ENCODE data around the gene SLX4IP.

Gene SLX4IP

DNA sequence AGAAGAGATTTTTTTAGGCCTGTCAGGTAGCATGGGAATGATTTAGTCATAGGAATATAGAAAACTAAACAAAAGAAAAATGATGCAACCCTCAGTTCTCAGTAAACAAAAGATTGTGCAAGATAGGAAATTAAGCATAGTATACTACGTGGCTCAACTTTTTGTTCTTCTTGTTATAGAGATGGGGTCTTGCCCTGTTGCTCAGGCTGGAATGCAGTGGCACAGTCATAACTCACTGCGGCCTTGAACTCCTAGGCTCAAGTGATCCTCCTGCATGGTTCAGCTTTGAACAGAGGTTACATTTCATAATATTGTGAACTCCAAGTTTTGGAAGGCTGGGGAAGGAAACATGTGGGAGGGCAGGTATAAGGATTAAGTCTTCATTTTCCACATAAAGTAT is 28.5 kb downstream of the SLX4IP start:
- H3K9me3 Mint-ChIP-seq, result peaks cover 2% of the 10 kb centered on the region
- no peaks in the 10 kb centered on the region for H3K27me3 Mint-ChIP-seq
- no peak for DNase-seq
- no peak overlapping the region for H3K4me3 Mint-ChIP-seq
- CTCF ChIA-PET, result interaction anchor here (0.7 to 1.0 kb wide), 2 partner anchors 65 to 73 kb away, joined by 3 to 6 read pairs; no protein-coding TSS in a partner anchor
- no peak overlapping the region for H3K27ac Mint-ChIP-seq
- peaks cover 33% of the 10 kb centered on the region for H3K36me3 Mint-ChIP-seq
- H3K4me1 Mint-ChIP-seq, result peaks cover 15% of the 10 kb centered on the region

DNA sequence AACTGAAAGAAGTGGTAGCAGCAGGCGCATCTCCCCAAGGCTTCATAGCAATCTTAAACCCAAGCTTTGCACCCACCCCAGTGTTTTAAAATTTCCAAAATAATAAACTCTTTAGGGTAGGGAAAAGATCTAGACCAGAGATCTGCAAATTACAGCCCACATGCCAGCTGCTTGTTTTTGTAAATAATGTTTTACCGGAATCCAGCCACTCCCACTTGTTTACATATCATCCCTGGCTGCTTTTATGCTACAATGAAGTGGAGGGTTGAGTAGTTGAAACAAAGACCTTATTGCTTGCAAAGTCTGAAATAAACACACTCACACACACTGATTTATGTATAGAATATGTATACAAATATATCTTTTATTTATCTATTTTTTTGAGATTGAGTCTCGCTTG is 30.0 kb downstream of the SLX4IP start:
- Mint-ChIP-seq H3K9me3 (peaks cover 2% of the 10 kb centered on the region), H3K4me3 (no peak overlapping the region), H3K27ac (no peak overlapping the region), H3K4me1 (peaks cover 21% of the 10 kb centered on the region), H3K36me3 (peaks cover 25% of the 10 kb centered on the region), H3K27me3 (no peaks in the 10 kb centered on the region)
- no peak for DNase-seq
- CTCF ChIA-PET, result interaction anchor here (1.7 kb wide), 1 partner anchor 71 kb away, joined by 5 read pairs; no protein-coding TSS in a partner anchor

DNA sequence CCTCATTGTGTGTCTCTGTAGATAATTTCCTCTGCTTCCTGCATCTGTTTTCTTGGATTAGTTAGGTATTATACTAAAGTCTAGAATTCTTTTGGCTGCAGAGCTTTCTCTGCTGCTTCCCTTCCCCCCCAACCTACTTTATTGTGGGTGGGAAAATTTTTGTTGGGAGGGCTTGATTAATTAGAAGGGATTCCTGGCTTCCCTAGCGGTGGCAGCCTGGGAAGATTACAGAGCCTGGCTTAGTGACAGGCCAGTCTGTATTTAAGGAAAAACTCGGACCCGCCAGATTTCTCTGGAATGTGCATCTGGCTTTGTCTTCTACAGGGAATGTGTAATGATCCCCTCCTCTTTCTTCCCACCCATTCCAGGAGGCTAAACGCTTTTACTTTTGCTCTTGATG is 31.2 kb downstream of the SLX4IP start:
- CTCF ChIA-PET, result no interaction called here
- no peak overlapping the region for H3K27ac Mint-ChIP-seq
- H3K27me3 Mint-ChIP-seq, result no peaks in the 10 kb centered on the region
- DNase-seq, result no peak
- H3K9me3 Mint-ChIP-seq, result peaks cover 2% of the 10 kb centered on the region
- peaks cover 21% of the 10 kb centered on the region for H3K4me1 Mint-ChIP-seq
- H3K36me3 Mint-ChIP-seq, result peaks cover 18% of the 10 kb centered on the region
- no peak overlapping the region for H3K4me3 Mint-ChIP-seq

DNA sequence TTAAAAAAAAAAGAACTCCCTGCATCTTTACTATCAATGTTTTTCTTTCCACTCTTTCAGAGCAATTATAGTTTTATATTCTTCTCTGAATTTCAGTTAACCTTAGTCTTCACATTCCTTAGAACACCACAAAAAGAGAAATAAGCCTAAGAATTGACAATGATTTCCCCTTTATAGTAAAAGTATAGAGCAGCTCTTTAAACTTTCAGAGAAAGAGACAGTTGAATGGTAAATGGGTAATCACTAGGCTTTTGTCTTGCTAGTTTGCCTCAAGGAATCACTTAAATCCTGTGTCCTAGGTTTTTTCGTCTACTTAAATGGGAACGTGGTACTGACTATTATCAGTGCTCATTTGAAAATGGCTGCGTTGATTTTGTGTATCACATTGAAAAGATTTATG is 31.8 kb downstream of the SLX4IP start:
- Mint-ChIP-seq H3K27me3 (no peaks in the 10 kb centered on the region), H3K36me3 (peaks cover 20% of the 10 kb centered on the region), H3K4me1 (peaks cover 18% of the 10 kb centered on the region), H3K9me3 (peaks cover 2% of the 10 kb centered on the region), H3K27ac (no peak overlapping the region), H3K4me3 (no peak overlapping the region)
- no peak for DNase-seq
- CTCF ChIA-PET, result interaction anchor here (1.2 kb wide), 2 partner anchors 70 to 170 kb away, joined by 3 to 6 read pairs; no protein-coding TSS in a partner anchor

DNA sequence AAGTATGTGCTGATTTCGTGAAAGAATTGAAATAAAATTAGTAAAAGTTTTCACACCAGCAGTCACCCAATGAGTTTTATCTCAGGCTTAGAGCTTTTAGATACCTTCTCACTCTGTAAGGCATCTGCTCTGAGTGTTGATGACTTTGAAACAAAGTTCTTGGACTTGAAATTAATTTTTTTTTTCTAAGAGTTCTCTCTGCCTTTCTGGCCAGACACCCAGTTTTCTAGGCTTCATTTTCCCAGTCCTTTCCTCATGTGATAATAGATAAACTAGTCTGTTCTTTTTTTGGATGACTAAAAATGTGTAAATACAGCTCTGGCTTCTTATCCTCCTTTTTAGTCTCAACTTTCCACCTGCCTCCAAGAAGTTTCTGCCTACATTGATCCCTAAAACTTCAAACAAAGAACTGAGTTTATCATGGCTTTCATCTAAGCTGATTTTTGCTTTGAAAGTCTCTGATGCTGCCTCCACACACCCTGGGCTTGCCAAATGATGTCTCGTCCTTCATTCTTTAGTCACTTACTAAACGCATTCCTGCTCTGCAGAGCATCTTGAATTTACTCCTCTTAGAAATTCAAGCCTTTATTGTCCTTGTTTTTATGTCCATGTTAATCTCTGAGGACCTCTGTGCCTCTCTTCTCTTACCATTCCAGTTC is 32.7 kb downstream of the SLX4IP start:
- Mint-ChIP-seq H3K9me3 (peaks cover 2% of the 10 kb centered on the region), H3K27me3 (no peaks in the 10 kb centered on the region), H3K36me3 (peaks cover 18% of the 10 kb centered on the region), H3K4me3 (no peak overlapping the region), H3K4me1 (peaks cover 13% of the 10 kb centered on the region), H3K27ac (no peak overlapping the region)
- CTCF ChIA-PET, result interaction anchor here (0.7 to 1.2 kb wide), 3 partner anchors 10 to 169 kb away, joined by 3 to 6 read pairs (median 4); no protein-coding TSS in a partner anchor
- DNase-seq, result no peak

DNA sequence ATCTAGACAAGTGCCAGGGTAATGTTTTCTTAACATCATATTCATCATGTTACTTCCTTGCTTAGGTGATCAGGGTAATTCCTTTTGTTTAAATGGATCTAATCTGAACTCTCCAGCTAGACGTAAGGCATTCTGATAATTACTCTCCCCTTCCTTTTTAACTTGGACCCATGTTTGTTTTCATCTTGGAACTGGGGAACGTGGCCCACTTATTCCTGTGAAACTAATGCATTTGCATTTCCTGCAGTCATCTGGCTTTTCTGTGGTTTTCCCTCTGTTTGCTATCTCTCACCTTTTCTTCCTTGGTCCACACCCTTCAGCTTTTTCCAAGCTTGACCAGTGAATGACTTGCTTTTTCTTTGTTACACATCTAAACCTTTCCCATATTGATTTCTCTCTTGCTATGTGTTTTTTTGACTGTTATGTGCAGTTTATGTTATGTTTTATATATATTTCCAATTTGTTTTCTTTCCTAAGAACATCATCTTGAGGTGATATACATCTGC is 33.3 kb downstream of the SLX4IP start:
- Mint-ChIP-seq H3K4me1 (peaks cover 13% of the 10 kb centered on the region), H3K27me3 (no peaks in the 10 kb centered on the region), H3K4me3 (no peak overlapping the region), H3K36me3 (peaks cover 15% of the 10 kb centered on the region), H3K9me3 (no peaks in the 10 kb centered on the region), H3K27ac (no peak overlapping the region)
- CTCF ChIA-PET, result interaction anchor here (0.7 kb wide), 1 partner anchor 9 kb away, joined by 4 read pairs; no protein-coding TSS in a partner anchor
- no peak for DNase-seq

DNA sequence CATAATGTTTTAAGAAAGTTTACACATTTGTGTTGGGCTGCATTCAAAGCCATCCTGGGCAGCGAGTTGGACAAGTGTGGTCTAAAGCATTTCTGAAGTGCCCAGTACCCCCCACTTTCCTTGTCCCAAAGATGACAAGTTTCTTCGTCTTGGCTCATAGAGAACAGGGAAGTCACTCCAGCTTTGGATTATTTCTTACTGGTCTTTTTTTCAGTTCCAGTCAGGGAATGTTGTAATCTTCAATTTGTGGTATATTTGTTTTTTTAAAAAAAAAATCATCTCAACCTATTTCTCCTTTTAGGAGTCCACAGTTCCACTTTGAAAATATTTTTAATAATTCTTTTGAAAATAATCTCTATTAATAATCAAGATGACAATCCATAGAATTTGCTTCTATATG is 34.0 kb downstream of the SLX4IP start:
- H3K27ac Mint-ChIP-seq, result no peak overlapping the region
- no peaks in the 10 kb centered on the region for H3K9me3 Mint-ChIP-seq
- CTCF ChIA-PET, result no interaction called here

DNA sequence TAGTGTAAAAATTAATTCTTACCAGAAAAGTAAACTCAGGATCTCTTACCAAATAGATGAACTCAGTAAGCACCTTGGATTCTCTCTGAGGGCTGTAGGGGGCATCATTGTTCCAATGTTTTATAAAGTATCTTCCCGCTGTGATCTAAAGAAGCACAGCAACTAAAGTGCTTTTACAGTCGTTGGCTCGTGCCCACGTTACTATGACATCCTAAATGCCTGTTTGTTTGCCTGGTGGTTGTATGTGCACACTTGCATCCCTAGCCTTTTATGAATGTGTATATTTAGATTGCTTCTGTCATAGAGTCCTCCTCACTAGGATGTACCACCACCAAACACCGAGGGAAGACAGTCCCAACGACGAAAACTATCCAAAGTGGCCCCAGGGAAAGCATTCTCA is 34.5 kb downstream of the SLX4IP start:
- Mint-ChIP-seq H3K4me1 (peaks cover 13% of the 10 kb centered on the region), H3K9me3 (no peaks in the 10 kb centered on the region), H3K4me3 (no peak overlapping the region), H3K36me3 (peaks cover 9% of the 10 kb centered on the region), H3K27me3 (no peaks in the 10 kb centered on the region), H3K27ac (no peak overlapping the region)
- CTCF ChIA-PET, result interaction anchor here (0.7 kb wide), 1 partner anchor 41 kb away, joined by 3 read pairs; no protein-coding TSS in a partner anchor
- DNase-seq, result peak; percentile 34

More for the DNA sequence above, 34.0 kb downstream of the SLX4IP start:
- DNase-seq, result no peak
- no peak overlapping the region for H3K4me3 Mint-ChIP-seq
- H3K27me3 Mint-ChIP-seq, result no peaks in the 10 kb centered on the region
- peaks cover 13% of the 10 kb centered on the region for H3K4me1 Mint-ChIP-seq
- H3K36me3 Mint-ChIP-seq, result peaks cover 10% of the 10 kb centered on the region

DNA sequence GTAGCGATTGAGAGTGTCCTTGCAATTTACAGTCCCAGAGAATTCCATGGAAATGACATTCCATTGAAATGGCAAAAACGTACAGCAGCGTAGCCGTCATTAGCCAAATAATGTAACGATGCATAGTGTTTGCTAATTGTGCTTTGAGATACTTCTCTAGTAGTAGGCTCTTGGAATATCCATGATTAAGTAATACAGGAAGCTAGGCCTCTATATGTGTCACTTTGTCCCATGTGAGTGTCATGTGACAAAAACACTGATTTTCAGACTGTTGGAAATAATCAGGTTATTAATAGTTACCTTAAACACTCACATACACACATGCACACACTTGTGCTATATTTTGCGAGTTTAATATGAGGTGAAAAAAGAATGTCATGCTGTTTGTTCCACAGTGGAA is 35.2 kb downstream of the SLX4IP start:
- Mint-ChIP-seq H3K4me1 (peaks cover 13% of the 10 kb centered on the region), H3K4me3 (no peak overlapping the region), H3K9me3 (no peaks in the 10 kb centered on the region), H3K27ac (no peak overlapping the region), H3K36me3 (peaks cover 7% of the 10 kb centered on the region), H3K27me3 (no peaks in the 10 kb centered on the region)
- CTCF ChIA-PET, result interaction anchor here (0.7 kb wide), 1 partner anchor 41 kb away, joined by 3 read pairs; no protein-coding TSS in a partner anchor
- no peak for DNase-seq

DNA sequence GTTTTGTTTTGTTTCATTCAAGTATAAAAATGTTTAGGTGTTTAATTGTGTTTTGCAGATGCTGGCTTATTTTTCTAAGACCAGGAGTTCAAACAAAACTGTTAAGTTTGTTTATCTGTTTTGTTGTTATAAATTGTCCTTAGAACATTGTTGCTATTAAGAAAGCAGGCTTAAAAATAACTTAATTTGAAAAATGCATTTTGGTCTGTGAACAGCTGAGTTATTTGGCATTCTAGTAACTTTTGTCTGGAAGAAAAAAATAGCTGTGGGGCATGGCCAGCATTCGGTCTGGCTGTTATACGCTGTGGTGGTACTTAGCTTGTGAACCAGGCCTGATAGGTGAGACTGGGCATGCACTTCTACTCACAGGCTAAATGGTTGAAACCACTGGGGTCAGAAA is 37.8 kb downstream of the SLX4IP start:
- H3K27ac Mint-ChIP-seq, result no peak overlapping the region
- peaks cover 18% of the 10 kb centered on the region for H3K4me1 Mint-ChIP-seq
- CTCF ChIA-PET, result interaction anchor here (1.0 to 1.1 kb wide), 2 partner anchors 45 to 64 kb away, joined by 3 to 6 read pairs; no protein-coding TSS in a partner anchor

DNA sequence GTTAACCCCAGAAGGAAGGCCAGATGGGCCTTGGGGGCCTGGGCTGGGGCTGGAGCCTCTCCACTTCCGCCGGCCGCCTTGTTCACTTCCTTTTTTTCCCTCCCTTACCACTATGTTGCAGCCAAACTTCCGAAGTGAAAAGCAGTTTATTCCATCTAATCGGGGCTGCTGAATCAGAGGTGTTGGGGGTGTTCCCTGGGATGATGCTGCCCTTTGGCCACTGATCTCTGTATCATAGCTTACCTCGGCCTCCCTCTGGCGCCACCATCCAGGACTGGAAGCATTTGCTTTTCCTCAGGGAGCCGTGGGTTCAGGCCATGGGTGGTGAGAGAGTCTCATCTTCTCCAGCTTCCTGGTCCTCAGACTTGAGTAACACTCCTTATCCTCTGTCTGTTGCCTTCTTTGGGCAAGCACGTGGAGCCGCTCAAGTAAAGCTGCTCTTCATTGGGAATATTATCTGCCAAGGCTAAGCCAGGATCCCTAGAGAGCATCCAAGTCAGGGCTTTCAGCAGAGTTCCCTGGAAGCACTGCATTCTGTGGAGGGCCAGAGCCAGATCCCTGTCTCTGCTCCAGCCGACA is 39.6 kb downstream of the SLX4IP start:
- H3K27ac Mint-ChIP-seq, result no peak overlapping the region
- no peak overlapping the region for H3K4me3 Mint-ChIP-seq
- CTCF ChIA-PET, result interaction anchor here (1.5 kb wide), 1 partner anchor 62 kb away, joined by 4 read pairs; no protein-coding TSS in a partner anchor
- H3K9me3 Mint-ChIP-seq, result no peaks in the 10 kb centered on the region
- H3K4me1 Mint-ChIP-seq, result peaks cover 7% of the 10 kb centered on the region
- DNase-seq, result no peak
- no peaks in the 10 kb centered on the region for H3K27me3 Mint-ChIP-seq
- peaks cover 6% of the 10 kb centered on the region for H3K36me3 Mint-ChIP-seq

More for the DNA sequence above, 37.8 kb downstream of the SLX4IP start:
- no peak overlapping the region for H3K4me3 Mint-ChIP-seq
- no peak for DNase-seq
- H3K27me3 Mint-ChIP-seq, result no peaks in the 10 kb centered on the region
- H3K36me3 Mint-ChIP-seq, result peaks cover 7% of the 10 kb centered on the region
- H3K9me3 Mint-ChIP-seq, result no peaks in the 10 kb centered on the region

DNA sequence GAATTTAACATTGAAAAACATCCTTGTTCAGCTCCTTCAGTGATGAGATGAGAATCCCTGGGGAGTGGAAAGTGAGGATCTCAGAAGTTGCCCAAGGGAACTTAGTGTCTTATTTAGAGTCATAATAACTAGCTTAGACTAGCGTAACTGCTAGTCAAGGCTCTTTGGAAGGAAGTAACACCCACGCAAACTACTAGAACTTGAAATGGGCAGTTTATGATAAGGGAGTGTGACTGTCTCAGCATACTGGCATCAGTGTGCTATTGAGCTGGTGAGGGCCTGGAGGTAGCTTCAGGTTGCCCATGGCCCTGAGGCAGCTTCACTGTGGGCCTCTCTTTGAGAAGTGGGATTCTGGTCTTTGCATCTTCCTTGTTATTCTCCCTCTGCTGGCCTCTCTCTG is 40.1 kb downstream of the SLX4IP start:
- Mint-ChIP-seq H3K27ac (no peak overlapping the region), H3K4me1 (peaks cover 6% of the 10 kb centered on the region), H3K27me3 (no peaks in the 10 kb centered on the region), H3K9me3 (no peaks in the 10 kb centered on the region), H3K36me3 (peaks cover 2% of the 10 kb centered on the region), H3K4me3 (no peak overlapping the region)
- no peak for DNase-seq
- CTCF ChIA-PET, result interaction anchor here (1.5 kb wide), 1 partner anchor 62 kb away, joined by 4 read pairs; no protein-coding TSS in a partner anchor

DNA sequence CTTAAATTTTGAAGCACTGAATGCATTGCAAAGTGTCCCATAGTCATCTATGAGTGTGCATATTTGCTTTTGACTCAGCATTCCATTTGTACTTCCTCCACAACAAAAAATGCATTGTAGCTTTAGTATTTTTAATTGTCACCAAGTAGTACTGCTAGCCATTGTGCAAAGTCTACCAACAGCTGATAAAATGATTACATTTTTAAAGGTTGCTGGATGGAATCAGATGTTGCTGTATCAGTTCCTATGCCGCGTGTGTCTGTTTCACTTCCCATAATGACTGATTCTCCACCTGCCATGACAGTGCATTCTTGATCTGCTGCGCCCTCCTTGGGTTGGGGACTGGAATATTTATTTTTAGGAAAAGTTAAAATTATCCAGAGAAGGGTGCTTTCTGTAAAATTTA is 41.2 kb downstream of the SLX4IP start:
- no peak for DNase-seq
- H3K9me3 Mint-ChIP-seq, result no peaks in the 10 kb centered on the region
- H3K27me3 Mint-ChIP-seq, result no peaks in the 10 kb centered on the region
- H3K4me3 Mint-ChIP-seq, result no peak overlapping the region
- peaks cover 6% of the 10 kb centered on the region for H3K4me1 Mint-ChIP-seq
- CTCF ChIA-PET, result interaction anchor here (0.8 kb wide), 1 partner anchor 60 kb away, joined by 3 read pairs; no protein-coding TSS in a partner anchor
- H3K36me3 Mint-ChIP-seq, result peaks cover 2% of the 10 kb centered on the region
- no peak overlapping the region for H3K27ac Mint-ChIP-seq

DNA sequence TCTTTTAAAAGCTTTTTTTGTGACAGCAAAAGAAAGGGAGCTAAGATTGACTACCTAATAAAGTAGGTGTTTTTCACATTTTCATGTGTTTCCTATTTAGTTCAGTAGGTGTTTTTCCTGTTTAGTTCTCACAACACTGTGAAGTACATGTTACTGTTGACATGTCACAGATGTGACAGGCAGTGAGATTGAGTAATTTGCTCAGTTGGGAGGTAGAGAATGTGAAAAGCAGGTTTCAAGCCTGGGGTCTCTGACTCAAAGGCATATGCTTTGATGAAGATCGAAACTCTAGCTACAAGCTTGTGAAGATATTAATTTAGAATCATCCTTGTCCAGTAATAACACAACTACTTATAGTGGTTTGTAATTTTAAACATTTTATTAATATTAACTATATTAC is 43.1 kb downstream of the SLX4IP start:
- CTCF ChIA-PET, result interaction anchor here (0.7 to 1.0 kb wide), 3 partner anchors 10 to 58 kb away, joined by 3 to 4 read pairs (median 3); no protein-coding TSS in a partner anchor
- Mint-ChIP-seq H3K36me3 (no peaks in the 10 kb centered on the region), H3K4me1 (peaks cover 6% of the 10 kb centered on the region), H3K27ac (no peak overlapping the region), H3K9me3 (no peaks in the 10 kb centered on the region), H3K4me3 (no peak overlapping the region), H3K27me3 (no peaks in the 10 kb centered on the region)
- DNase-seq, result no peak

Measured in activated naive CD4-positive, alpha-beta T cell treated with anti-CD3 and anti-CD28 coated beads, Interleukin-2, amount 10 ng/mL, durations not matched to agents 7 days and 5 days (primary cell).